ENCODE data around the gene PITPNC1. TPM values are rescaled to one million over a fixed set of nuclear protein-coding genes. Genes with fewer than 3 reads are reported as not detected.

The PITPNC1 gene
- polyA plus RNA-seq, 4 donors = 20.0 to 23.7 (median 20.5) TPM

DNA sequence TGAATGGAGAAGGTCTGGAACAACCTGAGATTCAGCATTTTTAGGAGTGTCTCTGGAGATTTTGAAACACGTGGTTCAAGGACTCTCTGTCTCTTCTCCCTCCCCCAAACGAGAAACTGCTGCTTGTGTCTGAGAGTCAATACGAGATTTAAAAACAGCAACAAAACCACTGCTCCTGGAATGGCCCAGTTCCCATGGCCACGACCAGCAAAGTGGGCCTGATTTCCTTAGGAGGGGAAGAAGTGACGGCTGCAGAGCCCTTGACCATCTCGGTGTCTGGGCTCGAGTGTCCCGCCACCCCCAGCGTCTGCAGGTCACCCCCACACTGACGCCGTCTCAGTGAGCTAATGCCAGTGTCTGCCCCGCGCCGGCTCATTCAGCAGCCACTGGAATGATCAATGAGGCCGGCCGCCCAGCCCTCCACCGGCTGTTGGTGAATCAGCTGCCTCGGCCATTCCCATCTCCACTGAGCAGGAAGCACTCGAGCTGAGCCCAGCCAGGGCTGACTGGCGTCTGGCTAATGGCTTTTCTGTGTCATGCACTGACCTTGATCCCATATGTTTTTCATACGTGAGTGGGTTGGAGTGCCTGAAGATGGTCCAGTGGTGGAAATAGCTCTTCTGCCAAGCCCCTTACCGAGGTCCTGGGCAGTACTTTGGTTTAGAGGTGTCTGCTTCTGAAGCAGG is 151.8 kb downstream of the PITPNC1 start:
- peak in 2 of 4 donors; percentile 52 to 70 for DNase-seq (ENCODE audit: low read depth in 4 of 4, low spot score in 2 of 4)

DNA sequence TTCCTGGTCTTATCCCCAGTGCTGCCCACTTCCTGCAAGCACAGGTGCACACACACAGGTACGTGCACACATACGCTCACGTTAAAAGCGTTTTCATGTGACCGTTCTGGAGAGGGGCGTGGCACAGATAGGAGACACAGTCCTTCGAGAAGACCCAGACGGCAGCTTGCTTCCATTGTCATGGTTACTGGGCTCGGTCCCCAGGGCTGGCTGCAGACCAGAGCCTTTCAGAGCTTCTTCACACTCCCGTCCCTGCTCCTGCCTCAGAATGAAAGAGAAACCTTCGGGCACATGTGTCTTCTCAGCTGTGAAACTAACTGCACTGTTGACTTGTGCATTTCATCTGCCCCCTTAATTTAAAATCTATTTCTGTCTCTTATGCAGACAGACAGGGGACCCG is 154.2 kb downstream of the PITPNC1 start:
- no peak for DNase-seq (ENCODE audit: low read depth in 4 of 4, low spot score in 2 of 4)

DNA sequence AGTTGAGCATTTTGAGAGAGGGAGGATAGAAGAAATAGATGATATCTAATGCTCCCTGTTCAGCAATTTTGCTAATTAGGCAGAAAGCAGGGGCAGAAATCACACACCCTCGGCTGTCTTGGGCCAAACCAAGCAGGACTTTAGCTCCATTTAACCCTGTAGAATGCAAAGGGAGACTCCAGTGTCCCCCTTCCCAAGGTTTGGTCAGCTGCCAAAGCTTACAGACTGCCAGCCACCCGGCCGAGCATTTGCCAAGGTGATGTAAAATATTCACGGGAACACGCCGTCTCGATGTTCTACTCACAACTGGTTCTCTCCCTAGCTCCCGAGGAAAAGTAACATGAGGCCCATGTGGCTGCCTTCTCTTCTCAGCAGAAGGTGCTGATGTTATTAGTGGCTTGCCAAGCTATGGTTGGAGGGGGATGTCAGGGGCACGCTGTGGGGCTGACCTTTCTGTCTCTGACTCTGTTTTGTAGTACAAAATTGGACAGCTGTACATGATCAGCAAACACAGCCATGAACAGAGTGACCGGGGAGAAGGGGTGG is 155.3 kb downstream of the PITPNC1 start:
- no peak for DNase-seq (ENCODE audit: low read depth in 4 of 4, low spot score in 2 of 4)

DNA sequence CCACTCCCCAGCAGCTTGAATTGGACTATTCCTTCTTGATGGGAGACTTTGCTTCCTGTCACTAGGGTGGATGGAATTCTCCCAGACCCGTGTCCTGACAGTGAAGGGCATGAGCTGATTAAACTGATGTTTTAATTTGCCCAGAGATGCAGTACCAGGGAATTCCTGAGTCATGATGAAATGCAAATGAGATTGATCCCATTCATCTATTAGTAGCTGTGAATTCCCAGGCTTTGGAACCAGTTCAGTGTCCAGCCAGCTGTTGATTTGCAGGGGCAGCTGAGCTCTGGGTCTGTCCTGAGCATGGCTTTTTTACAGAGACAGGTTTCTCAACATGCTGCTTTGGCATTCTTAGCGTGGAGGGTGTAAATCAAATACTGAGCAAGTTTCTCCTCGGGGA is 157.9 kb downstream of the PITPNC1 start:
- no peak for DNase-seq (ENCODE audit: low read depth in 4 of 4, low spot score in 2 of 4)

DNA sequence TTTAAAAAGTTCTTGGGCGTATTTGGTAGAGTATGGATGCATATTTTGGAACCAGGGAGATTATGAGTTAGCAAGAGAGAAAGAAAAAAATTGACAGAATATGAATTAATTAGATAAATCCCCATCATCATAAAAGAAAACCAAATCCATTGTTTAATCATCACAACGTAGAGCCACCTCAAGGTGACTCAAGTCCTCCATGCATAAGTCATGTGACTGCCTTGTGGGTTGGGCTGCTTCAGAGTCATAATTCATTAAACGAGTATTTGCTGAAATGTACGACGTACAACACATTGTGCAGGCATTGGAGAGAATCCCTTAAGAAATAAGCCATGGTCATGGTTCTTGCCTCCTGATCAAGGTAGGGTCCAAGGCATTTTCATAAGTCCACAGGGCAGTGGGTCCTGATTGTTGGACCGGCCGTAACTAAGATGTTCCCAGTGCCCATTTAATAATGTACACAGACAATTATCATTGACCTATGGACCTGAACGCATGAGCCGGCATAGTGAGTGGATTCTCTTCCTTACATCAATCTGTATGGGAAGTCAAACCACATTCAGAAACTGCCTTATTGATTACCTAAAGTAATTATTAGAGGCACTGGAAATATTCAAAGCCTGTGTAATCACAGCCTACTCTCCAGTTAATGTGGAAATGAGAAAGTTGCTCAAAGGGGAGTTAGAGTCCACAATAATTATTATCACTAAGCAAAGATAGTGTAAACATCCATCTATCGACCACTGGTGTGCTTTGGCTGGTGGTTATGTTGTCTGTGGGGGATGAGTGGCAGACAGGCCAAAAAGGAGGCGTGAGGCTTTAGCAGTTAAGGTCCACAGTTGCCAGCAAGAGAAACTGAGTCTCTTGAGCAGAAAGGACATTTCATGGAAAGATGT is 165.4 kb downstream of the PITPNC1 start:
- no peak for DNase-seq (ENCODE audit: low read depth in 4 of 4, low spot score in 2 of 4)

DNA sequence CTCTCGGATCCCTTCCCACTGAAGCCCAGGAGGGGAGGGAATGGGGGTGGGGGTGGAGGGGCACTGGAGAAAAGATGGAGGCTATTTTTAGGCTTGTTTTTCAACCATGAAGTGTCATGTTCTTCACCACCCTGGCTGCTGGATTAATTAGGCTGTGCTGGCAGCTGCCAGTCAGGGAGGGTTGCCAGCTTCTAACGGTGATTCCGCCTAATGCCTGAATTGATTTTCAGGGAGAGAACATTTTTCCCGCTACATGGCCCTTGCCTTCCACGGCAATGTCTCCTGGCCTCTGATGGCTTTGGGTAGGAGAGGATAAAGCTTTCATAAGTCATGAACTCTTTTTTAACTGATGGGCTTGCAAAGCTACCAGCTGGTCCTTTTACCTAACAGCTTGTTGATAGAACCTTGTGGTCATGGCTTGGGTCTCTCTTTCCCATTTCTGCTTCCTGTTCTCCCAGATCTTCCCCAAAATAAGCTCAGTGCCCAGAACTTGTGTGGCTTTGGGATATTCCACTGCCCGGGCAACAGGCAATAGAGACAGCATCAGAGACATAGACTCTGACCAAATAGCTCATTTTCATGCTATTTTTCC is 167.4 kb downstream of the PITPNC1 start:
- no peak for DNase-seq (ENCODE audit: low read depth in 4 of 4, low spot score in 2 of 4)

DNA sequence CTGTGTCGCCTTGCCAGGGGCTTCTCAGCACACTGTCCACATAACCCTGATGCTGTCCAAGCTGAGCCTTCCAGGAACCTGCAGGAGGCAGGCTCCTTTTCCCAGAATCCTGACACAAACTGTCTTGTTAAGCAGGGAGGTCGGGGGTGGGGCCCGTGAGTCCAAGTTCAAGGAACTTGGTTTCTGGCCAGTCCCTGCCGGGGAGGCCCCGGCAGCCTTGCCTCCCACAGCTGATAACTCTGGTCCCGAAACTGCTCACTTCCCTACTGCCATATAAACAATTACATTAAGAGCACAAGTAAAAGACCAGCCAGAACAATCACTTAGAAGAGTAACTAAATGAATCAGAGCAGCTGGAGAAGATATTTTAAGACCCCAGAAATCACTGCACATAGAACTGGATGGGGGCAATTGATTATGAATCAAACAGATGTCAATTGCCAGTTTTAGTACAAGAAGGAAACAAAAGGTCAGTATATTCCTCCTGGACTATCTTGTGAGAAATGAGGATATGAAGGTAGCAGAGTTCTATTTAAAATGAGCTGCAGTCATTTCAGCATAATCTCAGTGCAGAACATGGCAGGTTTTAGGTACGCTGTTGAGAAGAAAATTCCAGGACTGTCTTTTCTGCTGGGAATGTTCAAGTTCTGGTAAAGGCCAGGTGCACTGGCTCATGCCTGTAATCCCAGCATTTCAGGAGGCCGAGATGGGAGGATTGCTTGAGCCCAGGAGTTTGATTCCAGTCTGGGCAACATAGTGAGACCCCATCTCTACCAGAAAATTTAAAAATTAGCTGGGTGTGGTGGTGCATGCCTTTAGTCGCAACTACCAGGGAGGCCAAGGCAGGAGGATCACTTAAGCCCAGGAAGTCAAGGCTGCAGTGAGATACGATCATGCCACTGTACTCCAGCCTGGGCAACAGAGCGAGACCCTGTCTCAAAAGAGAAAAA is 169.8 kb downstream of the PITPNC1 start:
- no peak for DNase-seq (ENCODE audit: low read depth in 4 of 4, low spot score in 2 of 4)

DNA sequence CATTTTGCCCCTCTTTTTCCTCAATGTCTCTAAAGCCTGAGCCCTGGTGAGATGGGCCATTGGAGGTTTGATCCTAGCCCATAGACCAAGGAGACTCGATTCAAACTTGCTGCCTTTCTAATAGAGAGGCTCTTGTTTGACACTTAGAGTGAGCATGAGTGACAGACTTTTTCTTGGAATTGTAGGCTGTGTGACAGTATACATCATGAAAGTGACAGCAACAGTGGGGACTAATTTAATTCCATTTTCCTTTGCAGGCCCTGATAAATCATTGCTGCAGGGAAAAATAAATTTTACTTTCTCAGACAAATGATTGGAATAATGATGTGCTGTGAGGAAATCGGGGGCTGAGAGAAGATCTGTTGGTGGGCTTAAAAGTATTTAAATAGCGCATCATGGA is 171.6 kb downstream of the PITPNC1 start:
- DNase-seq (ENCODE audit: low read depth in 4 of 4, low spot score in 2 of 4) = no peak

DNA sequence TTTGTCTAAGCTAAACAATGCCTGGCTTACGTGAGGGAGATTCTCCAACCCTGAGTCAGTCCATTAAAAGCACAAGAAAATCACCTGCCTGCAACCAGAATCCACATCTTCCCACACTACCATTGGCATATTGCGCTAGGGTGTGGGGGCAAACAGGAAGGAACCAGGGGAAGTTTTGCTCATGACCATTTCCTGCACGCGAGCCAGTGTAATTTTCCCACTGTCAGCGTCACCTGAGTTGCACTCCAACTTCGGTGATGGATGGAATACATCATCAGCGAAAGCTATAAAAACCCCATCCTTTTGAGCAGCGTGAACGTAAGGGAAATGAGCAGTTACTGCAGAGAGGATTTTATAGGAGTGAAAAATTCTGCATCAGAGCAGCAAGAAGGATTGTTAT is 172.7 kb downstream of the PITPNC1 start:
- DNase-seq (ENCODE audit: low read depth in 4 of 4, low spot score in 2 of 4) = no peak

DNA sequence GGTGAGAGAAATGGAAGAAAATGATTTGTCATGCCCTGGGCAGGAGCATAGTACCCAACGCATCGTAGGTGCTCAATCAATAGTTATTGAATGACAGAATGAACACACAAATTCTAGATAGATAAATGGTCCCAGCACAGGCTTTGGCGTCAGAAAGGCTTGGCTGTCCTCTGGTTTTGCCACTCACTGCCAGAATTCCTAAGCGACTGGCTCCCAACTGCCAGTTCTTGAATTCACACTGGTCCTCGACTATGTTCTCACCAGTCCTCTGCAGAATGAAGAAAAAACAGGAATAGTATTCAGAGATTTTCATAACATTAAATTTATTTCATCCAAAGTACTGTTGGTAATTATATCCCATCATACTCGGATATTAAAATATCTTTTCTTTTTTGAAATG is 177.6 kb downstream of the PITPNC1 start:
- DNase-seq (ENCODE audit: low read depth in 4 of 4, low spot score in 2 of 4) = no peak

DNA sequence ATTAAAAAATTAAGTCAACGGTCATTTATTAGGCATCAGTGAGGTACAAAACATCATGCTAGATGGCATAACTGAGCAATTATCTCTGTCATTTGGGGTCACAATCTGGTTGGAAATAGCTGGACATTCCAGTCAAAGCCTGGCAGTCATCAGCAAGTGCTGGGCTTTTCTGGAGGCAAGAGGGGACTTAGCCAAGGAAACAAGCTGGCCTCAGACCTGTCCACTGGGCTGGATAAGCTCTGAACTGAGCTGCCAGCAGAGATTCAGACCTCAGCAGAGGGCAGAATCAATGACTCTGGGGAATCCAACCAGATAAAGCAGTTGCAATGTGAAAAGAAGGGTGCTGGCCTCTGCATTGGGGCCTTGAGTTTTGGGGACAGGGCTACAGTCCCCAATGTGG is 178.8 kb downstream of the PITPNC1 start:
- no peak for DNase-seq (ENCODE audit: low read depth in 4 of 4, low spot score in 2 of 4)

DNA sequence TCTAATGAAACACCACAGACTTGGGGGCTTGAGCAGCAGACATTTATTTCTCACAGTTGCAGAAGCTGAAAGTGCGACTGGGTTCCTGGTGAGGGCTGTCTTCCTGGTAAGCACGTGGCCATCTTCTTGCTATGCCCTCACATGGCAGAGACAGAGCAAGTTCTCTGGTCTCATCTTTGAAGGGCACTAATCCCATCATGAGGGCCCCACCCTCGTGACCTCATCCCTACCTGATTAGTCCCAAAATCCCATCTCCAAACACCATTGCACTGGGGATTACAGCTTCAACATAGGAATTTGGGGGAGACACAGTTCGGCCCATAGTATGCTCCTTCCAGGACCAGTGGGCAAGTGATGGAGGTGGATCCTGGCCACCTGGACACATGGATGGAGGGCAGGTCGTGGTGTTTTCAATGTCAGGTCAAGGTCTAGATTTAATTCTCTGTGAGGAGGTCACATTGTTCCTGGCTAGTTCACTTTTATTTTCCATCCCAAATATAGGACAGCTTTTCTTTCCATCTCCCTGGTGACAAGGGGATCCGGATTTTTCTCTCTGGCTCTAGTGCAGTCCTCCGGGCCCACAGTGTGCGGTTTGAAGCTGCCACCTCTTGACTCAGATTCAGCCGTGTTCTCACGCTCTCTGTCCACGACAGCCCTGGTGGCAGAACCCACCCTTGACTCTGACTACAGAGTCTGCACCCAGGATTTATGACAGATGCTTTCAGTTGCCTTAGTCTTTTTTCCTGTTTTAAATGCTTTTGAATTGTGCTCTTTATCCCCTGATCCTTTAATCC is 180.2 kb downstream of the PITPNC1 start:
- DNase-seq (ENCODE audit: low read depth in 4 of 4, low spot score in 2 of 4) = no peak

DNA sequence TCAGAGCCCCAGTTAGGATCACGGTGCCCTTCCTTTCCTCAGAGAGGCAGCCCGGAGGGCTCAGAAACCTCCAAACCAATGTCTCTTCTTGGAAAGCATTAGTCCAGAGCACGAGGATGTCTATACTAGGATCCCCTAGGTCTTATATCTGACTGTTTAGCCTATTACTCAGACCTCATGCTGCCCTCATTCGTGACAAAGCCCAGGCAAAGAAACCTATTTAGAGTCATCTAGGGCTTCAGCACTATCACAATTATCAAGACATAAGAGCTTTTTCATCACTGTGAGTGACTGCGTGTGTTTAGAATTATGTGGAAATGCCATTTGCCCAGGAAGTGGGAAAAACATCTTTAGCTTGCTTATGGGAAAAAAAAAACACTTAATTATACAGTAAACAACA is 180.8 kb downstream of the PITPNC1 start:
- DNase-seq (ENCODE audit: low read depth in 4 of 4, low spot score in 2 of 4) = no peak

DNA sequence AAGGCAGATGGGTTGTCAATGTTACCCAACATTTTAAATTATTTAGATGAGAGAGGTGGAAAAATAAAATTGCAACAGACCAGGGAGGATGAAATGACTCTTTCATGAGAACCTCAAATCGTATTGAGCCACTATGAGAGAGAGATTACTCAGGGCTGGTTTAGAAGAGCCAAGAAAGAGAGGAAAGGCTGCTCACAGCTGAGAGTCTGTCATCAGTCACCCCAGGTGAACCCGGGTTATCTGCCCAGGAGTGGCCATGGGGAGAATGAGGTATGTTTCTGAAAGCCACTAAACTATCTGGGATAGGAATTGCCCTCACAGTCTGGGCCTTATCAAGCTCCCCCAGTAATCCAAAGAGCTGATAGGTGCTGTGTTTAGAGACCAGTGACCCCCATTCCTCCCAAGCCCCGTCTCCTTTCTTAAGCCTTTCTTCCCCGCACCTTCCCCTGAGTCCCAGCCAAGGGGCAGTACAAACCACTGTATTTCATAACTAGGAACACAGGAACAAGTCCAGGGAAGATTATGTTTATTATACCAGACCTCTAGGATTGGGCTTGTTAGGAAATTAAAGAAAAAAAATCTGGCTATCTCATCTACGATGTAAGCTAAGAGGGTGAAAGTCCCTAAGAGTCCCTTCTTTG is 181.8 kb downstream of the PITPNC1 start:
- DNase-seq (ENCODE audit: low read depth in 4 of 4, low spot score in 2 of 4) = no peak

DNA sequence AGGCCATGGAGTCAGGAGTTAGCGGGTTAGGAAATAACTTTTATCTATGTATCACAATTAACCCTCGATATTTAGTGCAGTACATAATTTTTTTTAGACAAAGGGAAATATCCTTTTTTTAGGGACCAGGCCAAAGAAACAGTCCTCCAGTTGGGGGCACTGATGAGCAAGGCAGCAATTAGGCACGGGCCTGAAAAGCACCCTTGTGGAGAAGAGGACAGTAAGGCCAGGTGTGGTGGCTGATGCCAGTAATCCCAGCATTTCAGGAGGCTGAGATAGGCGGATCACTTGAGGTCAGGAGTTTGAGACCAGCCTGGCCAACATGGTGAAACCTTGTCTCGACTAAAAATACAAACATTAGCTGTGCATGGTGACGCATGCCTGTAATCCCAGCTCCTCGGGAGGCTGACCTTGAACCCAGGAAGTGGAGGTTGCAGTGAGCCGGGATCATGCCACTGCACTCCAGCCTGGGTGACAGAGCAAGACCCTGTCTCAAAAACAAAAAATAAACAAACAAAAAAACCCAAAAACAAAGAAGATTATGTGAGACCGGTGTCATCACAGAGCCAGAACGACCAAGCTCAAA is 182.4 kb downstream of the PITPNC1 start:
- DNase-seq (ENCODE audit: low read depth in 4 of 4, low spot score in 2 of 4) = no peak

DNA sequence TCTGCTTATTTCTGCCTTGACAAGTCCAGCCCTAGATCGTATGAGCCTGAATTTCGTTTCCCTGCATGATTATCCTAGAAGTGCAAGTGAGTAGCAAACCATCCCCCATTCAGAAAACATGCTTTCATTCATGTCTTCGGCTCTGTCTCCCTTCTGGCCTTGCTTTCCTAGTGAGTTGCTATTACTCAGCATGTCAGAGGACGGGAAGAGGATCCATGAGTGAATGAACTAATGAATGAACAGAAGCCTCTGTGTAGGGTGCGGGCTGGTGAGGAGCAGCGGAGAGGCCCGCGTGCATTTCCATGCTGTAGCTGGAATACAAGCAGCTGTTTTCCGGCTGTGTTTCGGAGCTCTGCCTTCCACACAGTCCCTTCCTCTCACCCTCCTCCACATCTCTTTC is 184.9 kb downstream of the PITPNC1 start:
- DNase-seq (ENCODE audit: low read depth in 4 of 4, low spot score in 2 of 4) = no peak

DNA sequence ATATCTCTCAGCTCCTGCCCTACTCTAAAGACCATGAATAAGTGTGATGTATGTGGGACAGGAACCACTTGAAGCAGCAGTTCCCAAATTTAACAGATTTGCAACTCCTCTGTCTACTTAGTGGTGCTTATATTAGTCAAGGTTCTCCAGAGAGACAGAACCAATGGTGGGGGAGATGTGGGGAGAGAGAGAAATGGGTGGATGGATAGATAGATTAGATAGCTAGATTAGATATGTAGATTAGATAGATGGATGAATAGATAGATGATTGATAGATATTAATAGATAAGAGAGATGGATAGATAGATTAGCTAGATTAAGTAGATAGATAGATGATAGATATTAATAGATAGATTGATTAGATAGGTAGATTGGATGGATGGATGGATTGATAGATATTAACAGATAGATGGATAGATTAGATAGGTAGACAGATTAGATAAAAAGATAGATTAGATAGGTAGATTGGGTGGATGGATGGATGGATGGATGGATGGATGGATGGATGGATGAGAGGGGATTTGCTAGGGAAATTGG is 186.7 kb downstream of the PITPNC1 start:
- DNase-seq (ENCODE audit: low read depth in 4 of 4, low spot score in 2 of 4) = no peak

DNA sequence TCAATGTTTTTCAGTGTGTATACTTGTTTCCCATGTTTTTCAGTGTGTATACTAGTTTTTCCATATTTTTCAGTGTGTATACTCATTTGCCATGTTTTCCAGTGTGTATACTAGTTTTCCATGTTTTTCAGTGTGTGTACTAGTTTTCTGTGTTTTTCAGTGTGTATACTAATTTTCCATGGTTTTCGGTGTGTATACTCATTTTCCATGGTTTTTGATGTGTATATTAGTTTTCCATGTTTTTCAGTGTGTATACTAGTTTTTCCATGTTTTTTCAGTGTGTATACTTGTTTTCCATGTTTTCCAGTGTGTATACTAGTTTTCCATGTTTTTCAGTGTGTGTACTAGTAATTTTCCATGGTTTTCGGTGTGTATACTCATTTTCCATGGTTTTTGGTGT is 188.0 kb downstream of the PITPNC1 start:
- no peak for DNase-seq (ENCODE audit: low read depth in 4 of 4, low spot score in 2 of 4)

Measured in left renal cortex interstitium (tissue), 4 donors.